Stimulated activated CD8-positive, alpha-beta memory T cell treated with anti-CD3 and anti-CD28 coated beads, Interleukin-4, amount 100 ng/mL, for 4 hours (primary cell): ENCODE measurements around the gene GPATCH8.
A peak's percentile ranks its signal among the peaks of the same experiment; 100 is the strongest.
"Not testable (repeated sequence)": the region's sequence is repeated elsewhere in the genome, so short reads cannot be mapped to it uniquely, and the experiment has no call there.

Experiments used
- DNase-seq, 2 donors: peaks; one replicate each; pipeline ENCODE4 v3.0.0-alpha.2; 2020; ENCODE audit warnings: low read depth in 2 of 2, low spot score in 1 of 2

Gene GPATCH8

DNA sequence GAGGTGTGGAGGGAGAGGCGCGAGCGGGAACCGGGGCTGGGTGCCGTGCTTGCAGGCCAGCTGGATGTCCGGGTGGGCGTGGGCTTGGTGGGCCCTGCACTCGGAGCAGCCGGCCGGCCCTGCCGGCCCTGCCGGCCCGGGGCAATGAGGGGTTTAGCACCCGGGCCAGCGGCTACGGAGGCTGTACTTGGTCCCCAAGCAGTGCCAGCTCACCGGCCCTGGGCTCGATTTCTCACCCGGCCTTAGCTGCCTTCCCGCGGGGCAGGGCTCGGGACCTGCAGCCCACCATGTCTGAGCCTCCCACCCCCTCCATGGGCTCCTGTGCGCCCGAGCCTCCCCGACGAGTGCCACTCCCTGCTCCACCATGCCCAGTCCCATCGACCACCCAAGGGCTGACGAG, 24.7 kb upstream of the GPATCH8 start:
- no peak for DNase-seq

DNA sequence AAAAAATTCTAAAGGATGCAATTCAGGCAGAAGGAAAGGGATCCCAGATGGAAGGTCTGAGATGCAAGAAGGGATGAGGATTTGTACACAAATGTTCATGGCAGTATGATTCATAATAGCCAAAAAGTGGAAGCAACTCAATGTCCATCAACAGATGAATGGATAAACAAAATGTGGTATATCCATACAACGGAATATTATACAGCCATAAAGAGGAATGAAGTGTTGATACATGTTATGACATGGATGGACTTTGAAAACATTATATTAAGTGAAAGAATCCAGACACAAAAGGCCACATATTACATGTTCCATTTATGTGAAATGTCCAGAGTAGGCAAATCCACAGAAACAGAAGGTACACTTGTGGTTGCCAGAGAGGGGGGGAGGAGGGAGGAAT, 23.9 kb upstream of the GPATCH8 start:
- no peak for DNase-seq

DNA sequence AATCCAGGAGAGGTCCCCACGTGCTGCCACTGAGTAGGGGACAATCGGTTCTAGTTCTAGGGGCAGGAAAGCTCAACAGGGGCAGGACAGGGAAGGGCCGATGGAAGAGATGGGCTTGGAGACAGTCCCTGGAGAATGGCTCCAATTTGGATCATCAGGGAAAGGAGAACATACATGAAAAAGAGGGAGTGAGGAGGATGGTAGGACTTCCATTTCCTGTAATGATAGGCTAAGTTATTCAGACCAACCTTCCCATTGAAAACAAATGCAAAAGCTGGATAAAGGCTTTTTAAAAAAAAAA, 20.4 kb upstream of the GPATCH8 start:
- DNase-seq = no peak

DNA sequence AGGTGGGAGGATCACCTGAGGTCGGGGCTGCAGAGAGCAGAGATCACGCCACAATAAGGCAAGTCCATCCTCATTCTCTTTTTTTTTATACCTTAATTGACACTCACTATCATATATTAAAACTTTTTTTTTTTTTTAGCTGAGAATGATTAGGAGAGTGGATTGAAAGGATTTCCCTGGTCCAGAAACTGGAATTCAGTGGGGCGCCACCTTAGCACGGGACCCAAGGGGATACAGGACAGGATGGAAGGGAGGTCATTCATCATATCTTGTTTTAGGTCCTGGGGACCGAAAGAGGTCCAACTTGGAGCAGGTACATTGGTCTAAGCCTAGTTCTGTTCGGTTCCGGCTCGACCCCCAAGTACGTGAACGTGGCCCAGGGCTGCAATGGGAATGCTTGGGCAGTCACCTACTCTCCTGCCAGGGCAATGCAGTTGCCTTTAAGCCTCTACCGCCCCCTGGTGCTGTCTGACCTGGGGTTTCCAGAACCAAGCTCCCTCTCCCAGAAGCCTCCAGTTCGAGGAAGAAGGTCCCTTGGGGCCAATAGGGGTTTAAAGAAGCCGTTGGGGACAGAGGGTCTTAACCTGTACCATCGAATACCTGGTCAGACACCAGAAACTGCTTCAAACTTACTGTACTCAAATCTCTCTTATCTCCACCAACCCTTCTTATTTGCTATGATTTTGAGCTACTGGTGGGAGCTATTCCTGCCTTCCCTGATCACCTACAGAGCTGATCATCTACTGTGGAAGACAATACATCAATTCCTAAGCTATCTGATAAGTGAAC, 19.9 kb upstream of the GPATCH8 start:
- DNase-seq = peak; percentile 9 to 28

DNA sequence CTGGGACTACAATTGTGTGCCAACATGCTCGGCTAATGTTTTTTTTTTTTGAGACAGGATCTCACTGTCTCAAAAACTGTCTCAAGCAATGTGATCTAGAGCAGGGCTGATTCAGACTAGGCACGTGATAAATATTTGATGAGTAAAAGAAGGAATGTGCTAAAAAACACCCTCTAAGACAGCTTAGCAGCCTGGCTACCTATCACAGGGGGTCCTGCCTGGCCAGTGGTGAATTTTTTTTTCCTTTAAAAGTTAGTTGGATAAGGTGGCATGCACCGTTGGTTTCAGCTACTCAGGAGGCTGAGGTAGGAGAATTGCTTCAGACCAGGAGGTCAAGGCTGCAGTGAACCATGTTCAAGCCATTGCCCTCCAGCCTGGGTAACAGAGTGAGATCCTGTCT, 14.8 kb upstream of the GPATCH8 start:
- DNase-seq = no peak

DNA sequence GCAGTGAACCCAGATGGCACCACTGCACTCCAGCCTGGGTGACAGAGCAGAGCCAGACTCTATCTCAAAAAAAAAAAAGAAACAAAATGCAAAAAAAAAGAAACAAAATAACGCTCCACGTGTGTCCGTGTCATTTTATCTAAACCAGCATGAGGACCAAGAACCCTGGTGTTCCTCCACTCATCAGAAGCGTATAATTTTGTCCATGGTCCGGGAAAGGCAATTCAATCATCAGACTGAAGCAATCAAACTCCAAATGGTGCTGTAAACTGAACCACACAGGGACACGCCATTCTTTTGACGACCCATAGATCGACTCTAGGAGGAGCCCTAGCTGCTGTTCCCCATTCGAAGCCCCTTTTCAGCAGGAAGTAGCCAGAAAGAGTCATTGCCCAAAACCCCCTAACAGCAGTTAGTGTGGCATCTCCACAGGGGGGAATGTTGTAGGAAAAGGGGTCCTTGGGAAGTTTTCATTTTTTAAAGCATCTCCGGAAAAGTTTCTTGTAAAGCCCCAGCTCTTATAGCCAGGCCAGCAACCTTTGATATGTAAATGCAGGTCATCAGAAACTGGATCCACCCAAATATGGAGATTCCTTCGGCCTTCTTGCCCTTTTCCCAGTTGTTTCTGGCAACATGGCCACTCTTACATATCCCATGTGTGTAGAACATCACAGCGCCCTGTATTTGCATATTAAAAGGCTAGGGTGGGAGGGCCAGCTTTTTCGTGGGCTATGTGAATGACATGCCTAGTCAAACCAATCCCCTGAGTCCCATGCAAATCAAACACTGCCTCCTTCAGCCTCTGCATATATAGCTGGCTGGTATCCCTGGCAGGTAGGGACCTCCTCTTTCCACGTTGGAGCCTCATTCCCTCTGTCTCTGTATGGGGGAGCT, 8.3 kb upstream of the GPATCH8 start:
- not testable (repeated sequence) for DNase-seq

DNA sequence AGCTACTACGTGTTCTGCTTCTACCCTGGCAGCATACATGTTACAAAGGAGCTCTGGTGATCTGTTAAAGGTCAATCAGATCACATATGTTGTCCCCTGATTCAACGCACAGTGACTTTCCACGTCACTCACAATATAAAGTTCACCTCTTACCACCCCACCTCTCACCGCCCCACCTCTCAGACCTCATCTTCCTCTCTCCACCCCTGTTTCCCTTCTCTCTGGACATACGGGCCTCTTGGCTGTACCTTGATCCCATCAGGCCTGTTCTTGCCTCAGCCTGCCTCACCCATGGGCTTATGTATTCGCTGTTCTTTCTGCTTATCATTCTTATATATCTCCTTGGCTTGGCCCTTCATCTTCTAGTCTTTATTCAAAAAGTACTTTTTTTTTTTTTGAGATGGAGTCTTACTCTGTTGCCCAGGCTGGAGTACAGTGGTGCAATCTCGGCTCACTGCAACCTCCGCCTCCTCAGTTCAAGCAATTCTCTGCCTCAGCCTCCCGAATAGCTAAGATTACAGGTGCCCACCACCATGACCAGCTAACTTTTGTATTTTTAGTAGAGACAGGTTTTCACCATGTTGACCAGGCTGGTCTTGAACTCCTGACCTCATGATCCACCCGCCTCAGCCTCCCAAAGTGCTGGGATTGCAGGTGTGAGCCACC, 3.9 kb upstream of the GPATCH8 start:
- not testable (repeated sequence) for DNase-seq

DNA sequence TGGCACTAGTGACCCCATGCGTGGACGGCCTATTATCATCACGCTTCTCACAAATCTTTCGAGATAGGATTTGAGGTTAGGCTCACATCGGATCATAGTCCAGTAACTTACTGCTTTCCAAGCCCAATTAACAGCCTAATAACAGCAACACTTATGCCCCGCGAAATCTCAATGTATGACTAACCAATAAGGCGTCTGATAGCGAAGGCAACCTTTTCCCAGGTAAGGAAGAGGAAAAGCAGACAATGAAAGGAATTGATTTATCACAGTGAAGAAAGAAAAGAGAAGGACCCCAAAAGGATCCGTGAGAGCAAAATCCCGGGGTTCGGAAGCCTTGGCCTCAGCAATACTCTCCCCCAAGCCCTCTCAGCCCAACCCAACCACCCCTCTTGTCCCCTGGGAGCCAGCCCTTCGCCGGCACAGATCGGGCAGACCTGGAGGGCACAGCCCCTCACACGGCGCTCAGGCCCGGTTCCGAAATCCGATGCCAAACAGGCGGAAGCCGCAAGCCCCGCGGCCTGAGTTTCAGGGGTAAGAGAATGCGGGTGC, 534 bp downstream of the GPATCH8 start:
- DNase-seq = peak in 1 of 2 donors; percentile 8

DNA sequence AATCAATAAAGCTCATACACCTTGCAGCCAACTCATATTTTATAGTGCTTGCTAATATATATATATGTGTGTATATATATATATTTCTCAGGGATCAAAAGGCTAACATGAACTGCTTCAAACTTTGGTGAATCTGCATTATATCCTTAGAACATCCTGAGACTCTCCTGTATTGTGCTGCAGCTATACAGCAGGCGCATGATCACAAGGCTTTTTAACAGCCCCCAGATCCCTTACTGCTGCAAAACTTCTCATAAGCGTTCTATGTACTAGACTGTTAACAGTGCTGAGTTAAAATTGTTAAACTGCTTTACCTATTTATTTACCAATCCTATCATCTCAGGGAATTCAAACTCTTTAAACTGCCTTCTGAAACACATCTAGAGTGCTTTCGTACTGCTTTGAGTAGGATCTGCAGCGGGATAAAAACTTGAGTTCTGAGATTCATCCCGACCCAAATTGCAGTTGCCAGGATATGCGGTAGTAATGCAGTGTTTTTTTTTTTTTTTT, 1.3 kb downstream of the GPATCH8 start:
- no peak for DNase-seq

DNA sequence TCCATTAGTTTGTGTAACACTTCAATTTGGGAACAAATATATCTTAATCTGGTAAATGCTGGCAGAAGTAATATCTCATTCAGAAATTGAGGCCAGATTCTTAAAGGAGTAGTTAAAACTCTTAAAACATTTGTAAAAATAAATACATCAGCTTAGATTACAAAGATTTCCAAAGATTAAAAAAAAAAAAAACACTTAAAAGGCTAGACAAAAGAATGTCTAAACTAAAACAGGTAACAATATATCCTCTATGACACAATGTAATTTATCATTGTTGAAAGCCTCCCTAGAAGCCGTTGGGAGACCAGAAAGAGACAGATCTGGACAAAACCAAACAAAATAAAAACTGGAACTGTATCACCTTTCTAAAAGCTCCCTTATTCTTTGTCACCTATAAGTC, 3.5 kb downstream of the GPATCH8 start:
- no peak for DNase-seq

DNA sequence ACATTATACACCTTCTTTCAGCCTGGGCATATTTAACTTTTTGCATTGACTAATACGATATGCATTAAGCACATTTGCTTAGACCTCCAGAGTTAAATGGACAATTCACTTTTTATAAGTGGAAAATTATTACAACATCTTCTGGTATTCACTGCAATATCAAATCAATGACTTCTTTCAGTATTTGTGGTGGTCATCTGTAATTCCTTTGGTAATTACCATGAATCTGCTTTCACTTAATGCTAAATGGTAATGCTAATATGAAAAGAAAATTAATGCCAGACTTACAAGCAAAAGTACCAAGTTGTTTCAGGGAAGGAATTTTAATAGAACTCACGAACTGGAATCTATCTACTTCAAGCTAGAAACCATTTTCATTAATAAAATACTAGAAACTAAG, 6.4 kb downstream of the GPATCH8 start:
- DNase-seq = no peak

DNA sequence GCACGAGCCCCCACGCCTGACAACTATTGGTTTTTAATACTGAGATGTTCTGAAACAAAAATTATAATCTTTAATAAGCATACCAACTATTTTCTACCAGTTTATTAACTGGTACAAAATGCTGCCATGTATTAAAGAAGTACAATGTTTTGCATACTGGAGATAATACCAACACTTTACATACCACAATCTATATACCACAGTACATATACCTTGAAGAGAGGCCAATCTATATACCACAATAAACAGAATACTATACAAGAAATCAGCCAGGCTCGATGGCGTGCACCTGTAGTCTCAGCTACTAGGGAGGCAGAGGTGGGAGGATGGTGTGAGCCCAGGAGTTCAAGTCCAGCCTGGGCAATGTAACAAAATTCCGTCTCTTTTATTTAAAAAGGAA, 9.9 kb downstream of the GPATCH8 start:
- no peak for DNase-seq

DNA sequence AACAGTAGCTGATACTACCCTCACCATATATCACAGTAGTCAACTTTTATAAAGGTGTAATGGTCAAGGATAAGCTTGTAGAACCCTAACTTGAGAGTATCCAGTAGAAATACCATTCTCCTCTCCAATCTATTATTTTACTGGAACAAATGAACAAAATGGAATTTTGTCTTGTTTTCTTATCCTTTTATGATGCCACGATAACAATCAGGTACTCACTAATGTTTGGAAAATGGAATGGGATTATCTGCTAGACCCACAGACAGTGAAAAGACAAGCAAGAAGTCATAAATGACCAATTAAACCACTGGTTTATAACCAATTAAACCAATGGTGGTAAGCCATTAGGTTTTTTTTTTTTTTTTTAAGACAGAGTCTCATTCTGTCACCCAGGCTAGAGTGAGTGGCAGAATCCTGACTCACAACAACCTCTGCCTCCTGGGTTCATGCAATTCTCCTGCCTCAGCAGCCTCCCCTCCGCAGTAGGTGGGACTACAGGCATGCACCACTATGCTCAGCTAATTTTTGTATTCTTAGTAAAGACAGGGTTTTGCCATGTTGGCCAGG, 10.4 kb downstream of the GPATCH8 start:
- no peak for DNase-seq

DNA sequence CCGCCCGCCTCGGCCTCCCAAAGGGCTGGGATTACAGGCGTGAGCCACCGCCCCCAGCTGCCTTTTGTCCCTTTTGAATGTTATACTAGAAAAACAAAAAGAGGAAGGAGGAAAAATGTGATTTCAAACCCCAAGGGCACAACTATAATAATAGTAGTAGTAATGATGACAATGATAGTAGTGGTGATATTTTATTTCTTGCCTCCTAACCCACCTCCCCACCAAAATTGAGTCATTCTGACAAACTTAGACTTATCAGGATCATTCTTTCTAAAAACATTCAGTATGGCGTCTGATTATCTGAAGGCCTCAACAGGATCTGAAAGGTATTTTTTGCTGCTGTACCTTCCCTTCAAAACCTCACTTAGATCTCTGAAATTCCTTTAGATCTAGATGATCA, 13.6 kb downstream of the GPATCH8 start:
- DNase-seq = no peak

DNA sequence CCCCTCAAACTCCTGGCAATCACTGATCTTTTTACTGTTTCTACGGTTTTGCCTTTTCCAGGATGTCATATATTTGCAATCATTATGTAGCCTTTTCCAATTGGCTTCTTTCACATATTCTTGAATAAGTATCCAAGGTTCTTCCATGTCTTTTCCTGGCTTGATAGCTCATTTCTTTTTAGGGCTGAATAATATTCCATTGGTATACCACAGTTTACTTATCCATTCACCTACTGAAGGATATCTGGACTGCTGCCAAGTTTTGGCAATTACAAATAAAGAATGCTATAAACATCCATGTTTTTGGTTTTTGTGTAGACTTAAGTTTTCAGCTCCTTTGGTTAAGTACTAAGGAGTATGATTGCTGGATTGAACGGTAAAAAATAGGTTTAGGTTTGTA, 16.0 kb downstream of the GPATCH8 start:
- no peak for DNase-seq

DNA sequence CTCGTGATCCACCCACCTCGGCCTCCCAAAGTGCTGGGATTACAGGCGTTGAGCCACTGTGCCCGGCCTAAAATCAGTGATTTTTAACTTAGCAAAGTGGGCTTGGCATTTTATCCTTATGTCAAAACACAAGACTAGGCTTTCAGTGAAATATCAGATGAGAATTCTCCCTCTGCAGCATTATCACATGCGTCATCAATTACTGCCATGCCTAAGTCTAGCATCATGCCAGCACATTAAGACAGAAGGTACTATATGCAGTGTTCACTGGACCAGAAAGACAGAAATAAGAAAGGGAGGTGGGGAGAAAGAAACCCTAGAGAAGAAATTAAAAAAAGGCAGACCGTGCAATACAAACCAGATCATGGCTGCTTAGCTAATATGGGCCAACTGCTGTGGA, 29.8 kb downstream of the GPATCH8 start:
- DNase-seq = no peak

DNA sequence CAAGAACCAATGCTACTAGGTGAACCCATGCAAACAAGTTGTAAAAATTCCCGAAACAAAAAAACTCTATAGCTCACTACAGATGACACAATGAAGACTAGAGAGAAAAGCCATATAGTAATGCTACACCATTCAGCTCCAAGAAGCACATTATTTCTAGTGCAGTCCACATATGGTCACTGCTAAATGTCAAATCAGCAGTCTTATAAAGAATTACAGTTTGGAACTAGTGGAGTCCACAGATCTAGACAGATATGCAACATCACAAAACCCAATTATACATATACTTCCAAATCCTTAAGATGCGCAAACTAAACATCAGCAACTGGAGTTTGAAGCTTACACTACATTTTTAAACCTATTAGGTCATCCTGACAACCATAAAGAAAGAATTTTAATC, 33.5 kb downstream of the GPATCH8 start:
- no peak for DNase-seq

DNA sequence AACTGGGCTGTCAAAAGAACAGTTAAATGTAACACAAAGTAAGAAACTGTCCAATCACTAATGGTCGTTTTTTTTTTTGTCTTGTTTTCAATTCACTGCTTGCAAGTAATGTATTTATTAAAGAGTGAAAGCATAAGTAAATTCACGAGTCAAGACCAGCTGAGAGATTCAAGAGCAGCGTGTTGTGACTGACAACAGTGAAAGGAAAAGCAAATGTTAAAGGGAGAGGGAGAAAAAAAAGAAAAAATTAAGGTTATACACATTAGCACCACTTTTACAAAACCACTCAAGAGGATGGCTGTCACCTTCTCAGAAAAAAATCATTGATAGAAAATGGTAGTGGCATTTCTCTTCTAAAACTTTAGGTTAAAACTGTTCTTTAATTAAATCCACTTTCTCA, 36.1 kb downstream of the GPATCH8 start:
- DNase-seq = no peak

DNA sequence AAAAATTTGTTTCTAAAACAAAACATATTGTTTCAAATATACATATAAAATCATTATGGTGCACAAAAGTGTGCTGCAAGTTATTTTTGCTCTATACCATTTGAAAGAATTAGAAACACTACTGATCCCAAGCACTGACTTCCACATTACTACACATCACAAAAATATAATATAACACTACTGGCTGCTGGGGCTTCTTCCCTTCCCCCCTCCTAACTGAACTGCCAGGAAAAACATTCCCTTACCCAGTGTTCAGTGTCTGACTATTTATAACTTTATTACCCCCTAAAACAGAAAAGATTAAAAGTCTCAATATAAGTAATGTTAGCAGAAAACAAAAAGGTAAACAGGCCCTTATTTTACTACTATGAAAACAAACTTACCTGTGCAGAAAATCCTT, 36.9 kb downstream of the GPATCH8 start:
- no peak for DNase-seq

DNA sequence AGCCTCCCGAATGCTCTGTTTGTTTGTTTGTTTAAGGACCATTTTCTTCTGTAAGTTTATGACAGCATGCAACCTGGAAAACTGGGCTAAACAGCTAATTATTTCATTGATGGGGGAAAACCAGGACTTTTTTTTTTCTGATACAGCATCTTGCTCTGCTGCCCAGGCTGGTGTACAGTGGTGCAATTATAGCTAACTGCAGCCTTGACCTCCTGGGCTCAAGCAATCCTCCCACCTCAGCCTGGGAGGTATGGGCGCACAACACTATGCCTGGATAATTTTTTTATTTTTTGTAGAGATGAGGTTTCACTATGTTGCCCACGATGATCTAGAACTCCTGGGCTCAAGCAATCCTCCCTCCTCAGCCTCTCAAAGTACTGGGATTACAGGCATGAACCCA, 37.3 kb downstream of the GPATCH8 start:
- DNase-seq = no peak

DNA sequence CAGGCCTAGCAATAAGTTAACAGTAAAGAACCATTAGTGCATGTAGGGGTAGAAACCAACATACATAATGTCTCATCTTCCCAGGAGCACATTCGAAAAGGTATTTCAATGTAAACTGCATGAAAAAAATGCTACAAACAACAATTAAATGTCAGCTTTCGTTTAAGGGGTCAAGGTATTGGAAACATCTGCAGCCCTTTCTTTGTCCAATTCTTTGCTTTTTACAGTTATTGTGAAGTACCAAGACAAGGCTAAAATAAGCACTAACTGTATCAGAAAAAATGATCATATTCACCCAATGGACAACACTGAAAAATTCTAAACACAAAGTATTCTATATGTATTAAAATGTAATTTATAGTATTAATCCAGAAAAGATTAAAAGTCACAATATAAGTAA, 37.9 kb downstream of the GPATCH8 start:
- no peak for DNase-seq
